Ishikawa (cell line): Measurements from ENCODE around the gene TRIO.

ENCODE experiments used
- CEBPB ChIP-seq: IDR thresholded peaks from 2 replicates; pipeline ENCODE4 v1.6.1; 2012
- CREB1 ChIP-seq: IDR thresholded peaks from 2 replicates; pipeline ENCODE4 v1.6.1; 2012; ENCODE audit warnings: low read depth
- EGR1 ChIP-seq: IDR thresholded peaks from 2 replicates; pipeline ENCODE4 v1.6.1; 2012
- EP300 ChIP-seq: IDR thresholded peaks from 2 replicates; pipeline ENCODE4 v1.6.1; 2012; ENCODE audit warnings: borderline replicate concordance
- FOXM1 ChIP-seq: IDR thresholded peaks from 2 replicates; pipeline ENCODE4 v1.6.1; 2012; ENCODE audit warnings: low read depth, borderline replicate concordance
- MAX ChIP-seq: IDR thresholded peaks from 2 replicates; pipeline ENCODE4 v1.6.1; 2012
- NFIC ChIP-seq: IDR thresholded peaks from 2 replicates; pipeline ENCODE4 v1.6.1; 2012
- RAD21 ChIP-seq: IDR thresholded peaks from 2 replicates; pipeline ENCODE4 v1.6.1; 2012; ENCODE audit warnings: low read depth
- REST ChIP-seq: IDR thresholded peaks from 2 replicates; pipeline ENCODE4 v1.6.1; 2012; ENCODE audit warnings: low read depth, mild to moderate bottlenecking
- TAF1 ChIP-seq: IDR thresholded peaks from 2 replicates; pipeline ENCODE4 v1.6.1; 2012; ENCODE audit warnings: low read depth, mild to moderate bottlenecking
- TCF12 ChIP-seq: IDR thresholded peaks from 2 replicates; pipeline ENCODE4 v1.6.1; 2012; ENCODE audit warnings: low read depth
- TEAD4 ChIP-seq: IDR thresholded peaks from 2 replicates; pipeline ENCODE4 v1.6.1; 2012
- YY1 ChIP-seq: IDR thresholded peaks from 2 replicates; pipeline ENCODE4 v1.6.1; 2012; ENCODE audit warnings: low read depth
- ZBTB7A ChIP-seq: IDR thresholded peaks from 2 replicates; pipeline ENCODE4 v1.6.1; 2012; ENCODE audit warnings: low read depth

- TF ChIP-seq FOXM1, result no peak
- TF ChIP-seq NFIC, result no peak
- no peak for TF ChIP-seq REST
- TF ChIP-seq ZBTB7A, result no peak
- TF ChIP-seq MAX, result no peak
- no peak for TF ChIP-seq EP300
- TF ChIP-seq TAF1, result no peak
- TF ChIP-seq TCF12, result no peak
- no peak for TF ChIP-seq CEBPB
- no peak for TF ChIP-seq RAD21
- no peak for TF ChIP-seq CREB1
- TF ChIP-seq TEAD4, result no peak
- no peak for TF ChIP-seq EGR1
- TF ChIP-seq YY1, result no peak
Observed at GRCh38 chr5:14301186-14301585, 158.0 kb downstream of the TRIO start.
